DOHH2 (cell line): ENCODE measurements around the gene RPRD1B.

Source experiments
- H3F3A ChIP-seq: fragments of 200-600 bp; sonication (generic), shearing (Covaris generic); 2 replicates; pipeline ENCODE4 v1.6.0; 2016; ENCODE audit warnings: antibody characterized with exemption, mild to moderate bottlenecking; ENCODE audit not compliant: control insufficient read depth, insufficient read depth
- H3K27ac ChIP-seq: fragments of 200-600 bp; sonication (generic); 2 replicates; pipeline ENCODE4 v1.5.1; 2014; ENCODE audit warnings: low read depth, mild to moderate bottlenecking, low read length, moderate library complexity
- H3K27me3 ChIP-seq: fragments of 200-600 bp; sonication (generic); 2 replicates; pipeline ENCODE4 v1.6.1; 2014; ENCODE audit warnings: mild to moderate bottlenecking, low read length, mixed read lengths; ENCODE audit not compliant: control insufficient read depth
- H3K36me3 ChIP-seq: fragments of 200-600 bp; sonication (generic); 2 replicates; pipeline ENCODE4 v1.6.1; 2014; ENCODE audit warnings: mild to moderate bottlenecking, low read length, moderate library complexity, mixed read lengths; ENCODE audit not compliant: control insufficient read depth
- H3K4me1 ChIP-seq: fragments of 200-600 bp; sonication (generic); 2 replicates; pipeline ENCODE4 v1.6.1; 2014; ENCODE audit warnings: mild to moderate bottlenecking, low read length, mixed read lengths; ENCODE audit not compliant: control insufficient read depth
- H3K4me2 ChIP-seq: fragments of 200-600 bp; sonication (generic); 2 replicates; pipeline ENCODE4 v1.6.0; 2014; ENCODE audit warnings: mild to moderate bottlenecking, low read length, moderate library complexity
- H3K4me3 ChIP-seq: fragments of 200-600 bp; sonication (generic); 2 replicates; pipeline ENCODE4 v1.5.1; 2014; ENCODE audit warnings: mild to moderate bottlenecking, low read length, mixed read lengths
- H3K79me2 ChIP-seq: fragments of 200-600 bp; sonication (generic); 2 replicates; pipeline ENCODE4 v1.6.1; 2014; ENCODE audit warnings: mild to moderate bottlenecking, low read length, mixed read lengths; ENCODE audit not compliant: control insufficient read depth
- H3K9me2 ChIP-seq: fragments of 200-600 bp; sonication (generic); replicated peaks from 2 replicates; pipeline ENCODE4 v1.6.1; 2014; ENCODE audit warnings: mild to moderate bottlenecking, low read length, mixed read lengths; ENCODE audit not compliant: control insufficient read depth
- H3K9me3 ChIP-seq: fragments of 200-600 bp; sonication (generic); 2 replicates; pipeline ENCODE4 v1.6.1; 2014; ENCODE audit warnings: antibody characterized with exemption, low read length, mixed read lengths; ENCODE audit not compliant: control insufficient read depth, insufficient read depth
- H4K20me1 ChIP-seq: fragments of 200-600 bp; sonication (generic); 2 replicates; pipeline ENCODE4 v1.6.0; 2014; ENCODE audit warnings: low read depth, mild to moderate bottlenecking, antibody characterized with exemption, low read length, moderate library complexity; ENCODE audit not compliant: control insufficient read depth, insufficient read depth
- CTCF ChIP-seq: fragments of 200-600 bp; sonication (generic); IDR thresholded peaks from one replicate; pipeline ENCODE4 v1.5.1; 2014; ENCODE audit warnings: antibody characterized with exemption, mild to moderate bottlenecking, low read depth, low read length; ENCODE audit not compliant: poor library complexity, severe bottlenecking
- EZH2phosphoT487 ChIP-seq: fragments of 200-600 bp; sonication (generic); IDR thresholded peaks from 2 replicates; pipeline ENCODE4 v1.6.1; 2017; ENCODE audit warnings: borderline replicate concordance, mild to moderate bottlenecking, antibody characterized with exemption, low read length, moderate library complexity, mixed read lengths

Gene RPRD1B

GRCh38 chr20:38135271-38135650 lies 101.7 kb downstream of the RPRD1B start:
- no peaks in the 10 kb centered on the region for H3K4me1 ChIP-seq

GRCh38 chr20:38135651-38136420 lies 102.3 kb downstream of the RPRD1B start:
- H3K79me2 ChIP-seq, result no peaks in the 10 kb centered on the region
- no peak overlapping the region for H3K4me3 ChIP-seq
- no peak for TF ChIP-seq CTCF
- TF ChIP-seq EZH2phosphoT487, result no peak
- no peak overlapping the region for H3K4me2 ChIP-seq
- H3K36me3 ChIP-seq, result no peaks in the 10 kb centered on the region
- no peaks in the 10 kb centered on the region for H3F3A ChIP-seq
- no peaks in the 10 kb centered on the region for H4K20me1 ChIP-seq
- H3K4me1 ChIP-seq, result no peaks in the 10 kb centered on the region
- no peaks in the 10 kb centered on the region for H3K9me3 ChIP-seq
- H3K27me3 ChIP-seq, result no peaks in the 10 kb centered on the region
- no peak overlapping the region for H3K27ac ChIP-seq
- no peaks in the 10 kb centered on the region for H3K9me2 ChIP-seq

More at GRCh38 chr20:38135271-38135650, 101.7 kb downstream of the RPRD1B start:
- H3K36me3 ChIP-seq, result no peaks in the 10 kb centered on the region
- H4K20me1 ChIP-seq, result no peaks in the 10 kb centered on the region
- no peaks in the 10 kb centered on the region for H3F3A ChIP-seq
- no peak overlapping the region for H3K4me2 ChIP-seq
- H3K27me3 ChIP-seq, result no peaks in the 10 kb centered on the region
- no peaks in the 10 kb centered on the region for H3K9me2 ChIP-seq
- H3K4me3 ChIP-seq, result no peak overlapping the region
- H3K27ac ChIP-seq, result no peak overlapping the region
- no peaks in the 10 kb centered on the region for H3K79me2 ChIP-seq
- no peaks in the 10 kb centered on the region for H3K9me3 ChIP-seq
- TF ChIP-seq CTCF, result no peak
- no peak for TF ChIP-seq EZH2phosphoT487

- no peaks in the 10 kb centered on the region for H3K79me2 ChIP-seq
- no peaks in the 10 kb centered on the region for H3K36me3 ChIP-seq
- H3F3A ChIP-seq, result no peaks in the 10 kb centered on the region
- TF ChIP-seq CTCF (no peak), EZH2phosphoT487 (no peak)
- H4K20me1 ChIP-seq, result no peaks in the 10 kb centered on the region
- H3K4me2 ChIP-seq, result no peak overlapping the region
- H3K9me3 ChIP-seq, result no peaks in the 10 kb centered on the region
- H3K27me3 ChIP-seq, result no peaks in the 10 kb centered on the region
- H3K4me3 ChIP-seq, result no peak overlapping the region
- no peak overlapping the region for H3K27ac ChIP-seq
- no peaks in the 10 kb centered on the region for H3K4me1 ChIP-seq
- no peaks in the 10 kb centered on the region for H3K9me2 ChIP-seq
These were observed 103.1 kb downstream of the RPRD1B start for GRCh38 chr20:38136421-38137245.
